Right hindlimb (tissue), 1 donor: ENCODE results near the gene CES2.
"Not testable (repeated sequence)": the region's sequence is repeated elsewhere in the genome, so short reads cannot be mapped to it uniquely, and the experiment has no call there.

Source experiments
- DNase-seq: peaks from one replicate; pipeline ENCODE4 v3.0.0-alpha.2; 2018

CES2 gene, protein sequence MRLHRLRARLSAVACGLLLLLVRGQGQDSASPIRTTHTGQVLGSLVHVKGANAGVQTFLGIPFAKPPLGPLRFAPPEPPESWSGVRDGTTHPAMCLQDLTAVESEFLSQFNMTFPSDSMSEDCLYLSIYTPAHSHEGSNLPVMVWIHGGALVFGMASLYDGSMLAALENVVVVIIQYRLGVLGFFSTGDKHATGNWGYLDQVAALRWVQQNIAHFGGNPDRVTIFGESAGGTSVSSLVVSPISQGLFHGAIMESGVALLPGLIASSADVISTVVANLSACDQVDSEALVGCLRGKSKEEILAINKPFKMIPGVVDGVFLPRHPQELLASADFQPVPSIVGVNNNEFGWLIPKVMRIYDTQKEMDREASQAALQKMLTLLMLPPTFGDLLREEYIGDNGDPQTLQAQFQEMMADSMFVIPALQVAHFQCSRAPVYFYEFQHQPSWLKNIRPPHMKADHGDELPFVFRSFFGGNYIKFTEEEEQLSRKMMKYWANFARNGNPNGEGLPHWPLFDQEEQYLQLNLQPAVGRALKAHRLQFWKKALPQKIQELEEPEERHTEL

DNA sequence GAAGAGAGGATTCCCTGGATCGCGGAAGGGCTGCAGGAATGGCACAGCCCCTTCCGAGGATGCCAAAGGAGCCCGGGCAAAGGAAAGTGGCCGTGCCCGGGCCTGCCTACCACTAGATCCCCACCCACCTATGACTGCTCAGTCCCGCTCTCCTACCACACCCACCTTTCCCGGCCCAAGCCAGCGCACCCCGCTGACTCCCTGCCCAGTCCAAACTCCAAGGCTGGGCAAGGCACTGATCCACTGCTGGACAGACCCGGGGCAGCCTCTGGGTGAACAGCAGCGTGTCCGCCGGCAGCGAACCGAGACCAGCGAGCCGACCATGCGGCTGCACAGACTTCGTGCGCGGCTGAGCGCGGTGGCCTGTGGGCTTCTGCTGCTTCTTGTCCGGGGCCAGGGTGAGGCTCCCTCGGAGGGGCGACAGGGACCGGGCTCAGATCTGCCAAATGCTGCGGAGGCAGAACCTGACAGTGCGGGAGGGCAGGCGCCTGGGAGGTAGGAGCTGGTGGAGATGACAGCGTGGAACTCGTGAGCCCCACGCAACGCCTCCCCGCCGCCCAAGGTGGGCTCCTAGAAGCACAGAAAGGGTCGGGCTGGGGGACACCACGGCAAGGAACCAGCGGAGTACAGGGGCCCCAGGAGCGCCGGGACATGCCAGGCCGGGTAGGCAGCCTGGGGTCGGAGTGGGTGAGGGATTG, at the start of gene CES2:
Gene CES2, plus strand, starts transcription at position 203 of the 698 bp plus-strand sequence. Its CDS starts 120 bp downstream, at position 323.
- no peak for DNase-seq

DNA sequence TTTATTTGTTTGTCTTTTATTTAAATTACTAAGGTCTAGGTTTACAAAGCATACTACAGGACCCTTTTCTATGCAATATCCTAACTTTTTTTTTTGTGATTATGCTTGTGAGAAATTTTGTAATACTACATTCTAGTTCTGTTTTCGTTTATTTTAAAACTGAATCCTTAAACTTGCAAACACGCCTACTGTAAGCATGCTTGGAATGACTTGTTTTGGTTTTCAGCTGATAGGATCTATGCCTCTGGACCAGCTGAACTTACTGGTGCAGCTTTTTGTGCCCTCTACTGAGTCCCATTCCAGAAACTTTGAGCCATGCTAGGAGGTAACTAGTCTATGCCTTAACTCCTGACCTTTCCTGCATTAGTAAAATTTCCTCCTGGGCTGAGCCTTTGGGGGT, 49.0 kb upstream of the CES2 start:
- DNase-seq = no peak

DNA sequence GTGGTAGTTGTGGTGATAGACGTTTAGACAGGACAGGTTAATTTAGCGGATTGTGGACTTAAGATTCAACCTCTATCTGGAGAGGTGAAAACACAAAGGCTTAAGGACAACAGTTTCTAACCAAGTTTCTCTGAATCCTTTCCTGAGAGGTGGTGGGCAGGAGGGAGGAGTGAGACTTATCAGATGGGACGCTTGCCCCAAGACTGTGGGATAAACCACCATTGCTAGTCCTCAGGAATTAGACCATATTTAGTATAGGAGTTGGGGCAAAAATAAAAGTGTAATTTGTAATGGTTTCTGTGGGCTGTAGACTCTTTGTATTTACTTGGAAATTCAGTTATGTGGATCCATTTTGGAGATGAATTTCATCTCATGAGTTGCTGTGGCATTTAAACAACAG, 48.4 kb upstream of the CES2 start:
- no peak for DNase-seq

DNA sequence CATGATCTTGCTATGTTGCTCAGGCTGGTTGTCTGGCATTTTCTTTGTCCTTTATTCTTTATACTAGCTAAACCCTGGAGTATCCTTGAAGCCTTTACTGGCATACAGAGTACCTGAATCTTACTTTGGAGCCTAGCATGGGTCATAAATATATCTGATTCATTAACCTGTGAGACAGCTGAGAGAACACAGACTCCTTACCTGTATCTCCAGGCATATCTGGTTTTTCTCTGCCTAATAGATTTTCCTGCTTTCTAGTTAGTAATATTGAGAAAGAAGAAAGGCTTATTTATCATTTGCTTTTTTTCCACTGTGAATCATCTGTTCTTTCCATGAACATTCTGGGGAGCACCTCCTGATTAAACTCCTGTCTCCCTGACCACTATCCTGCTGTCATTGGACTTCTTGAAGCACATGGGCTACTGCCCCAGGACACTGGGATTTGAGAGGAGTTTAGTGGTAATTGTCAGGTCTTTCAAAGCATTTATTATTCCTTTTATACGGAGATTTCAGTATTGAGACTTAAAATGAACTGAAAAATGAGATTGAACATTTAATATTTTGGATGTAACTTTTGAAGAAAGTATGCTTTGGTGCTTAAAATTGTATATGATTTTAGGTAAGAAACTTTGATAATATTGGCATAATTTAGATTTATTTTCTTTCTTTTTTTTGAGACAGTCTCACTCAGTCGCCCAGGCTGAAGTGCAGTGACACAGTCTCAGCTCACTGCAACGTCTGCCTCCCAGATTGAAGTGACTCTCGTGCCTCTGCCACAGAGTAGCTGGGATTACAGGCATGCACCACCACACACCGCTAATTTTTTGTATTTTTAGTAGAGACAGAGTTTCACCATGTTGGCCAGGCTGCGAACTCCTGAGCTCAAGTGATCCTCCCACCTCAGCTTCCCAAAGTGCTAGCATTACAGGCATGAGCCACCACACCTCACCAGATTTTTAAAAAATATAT, 46.4 kb upstream of the CES2 start:
- DNase-seq = peak; percentile 6

DNA sequence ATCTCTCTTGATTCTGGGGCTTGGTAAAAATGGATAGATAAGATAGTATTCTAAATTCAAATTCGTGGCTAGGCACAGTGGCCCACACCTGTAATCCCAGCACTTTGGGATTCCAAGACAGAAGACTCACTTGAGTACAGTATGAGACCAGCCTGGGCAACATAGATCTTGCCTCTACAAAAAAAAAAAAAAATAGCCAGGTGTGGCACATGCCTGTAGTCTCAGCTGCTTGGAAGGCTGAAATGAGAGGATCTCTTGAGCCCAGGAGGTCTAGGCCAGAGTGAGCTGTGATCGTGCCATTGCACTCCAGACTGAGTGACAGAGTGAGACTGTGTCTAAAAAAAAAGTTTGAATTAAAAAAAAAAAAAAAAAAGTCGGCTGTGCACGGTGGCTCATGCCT, 45.7 kb upstream of the CES2 start:
- DNase-seq = no peak

DNA sequence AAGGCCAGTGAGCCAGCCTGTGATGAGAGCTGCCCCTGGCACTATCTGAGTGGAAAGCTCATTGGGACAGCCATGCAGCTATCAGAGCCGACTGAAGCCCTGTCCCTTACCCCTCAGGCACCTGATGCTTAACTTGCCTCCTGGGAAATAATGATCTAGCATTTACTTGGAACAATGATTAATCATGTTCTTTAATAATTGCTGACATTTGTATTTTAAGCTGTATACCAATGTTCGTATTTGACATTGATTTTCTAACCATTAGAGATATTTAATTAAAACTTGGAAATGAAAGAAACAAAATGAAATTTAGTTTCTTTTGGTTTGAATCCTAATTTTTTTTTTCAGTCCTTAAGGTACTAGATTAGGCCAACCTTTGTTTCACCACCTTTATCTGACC, 44.5 kb upstream of the CES2 start:
- no peak for DNase-seq

DNA sequence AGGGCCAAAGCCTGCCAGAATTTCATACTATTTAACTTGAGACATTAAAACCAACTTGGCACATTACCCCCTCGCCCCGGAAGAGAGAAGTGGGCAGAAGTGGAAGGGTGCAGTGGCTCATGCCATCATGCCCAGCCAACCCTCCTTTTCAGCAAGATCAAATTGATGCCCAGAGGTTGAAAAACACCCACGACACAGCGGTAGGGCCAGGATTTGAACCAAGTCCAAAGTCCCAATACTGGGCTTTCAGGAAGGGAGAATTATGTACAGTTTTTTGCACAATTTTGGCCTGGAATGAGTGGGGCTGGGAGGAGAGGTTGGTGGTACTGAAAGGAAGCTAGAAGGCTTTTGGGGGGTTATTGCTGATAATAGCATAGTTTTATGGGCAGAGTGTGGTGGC, 44.0 kb upstream of the CES2 start:
- no peak for DNase-seq

DNA sequence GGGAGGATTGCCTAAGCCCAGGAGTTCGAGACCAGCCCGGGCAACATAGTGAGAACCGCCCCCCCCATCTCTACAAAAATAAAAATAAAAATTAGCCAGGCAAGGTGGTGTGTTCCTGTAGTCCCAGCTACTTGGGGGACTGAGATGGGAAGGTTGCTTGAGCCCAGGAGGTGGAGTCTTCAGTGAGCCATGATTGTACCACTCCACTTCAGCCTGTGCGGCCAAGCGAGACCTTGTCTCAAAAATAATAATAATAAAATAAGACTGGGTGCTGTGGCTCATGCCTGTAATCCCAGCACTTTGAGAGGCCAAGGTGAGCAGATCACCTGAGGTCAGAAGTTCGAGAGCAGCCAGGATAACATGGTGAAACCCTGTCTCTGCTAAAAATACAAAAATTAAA, 43.5 kb upstream of the CES2 start:
- no peak for DNase-seq

DNA sequence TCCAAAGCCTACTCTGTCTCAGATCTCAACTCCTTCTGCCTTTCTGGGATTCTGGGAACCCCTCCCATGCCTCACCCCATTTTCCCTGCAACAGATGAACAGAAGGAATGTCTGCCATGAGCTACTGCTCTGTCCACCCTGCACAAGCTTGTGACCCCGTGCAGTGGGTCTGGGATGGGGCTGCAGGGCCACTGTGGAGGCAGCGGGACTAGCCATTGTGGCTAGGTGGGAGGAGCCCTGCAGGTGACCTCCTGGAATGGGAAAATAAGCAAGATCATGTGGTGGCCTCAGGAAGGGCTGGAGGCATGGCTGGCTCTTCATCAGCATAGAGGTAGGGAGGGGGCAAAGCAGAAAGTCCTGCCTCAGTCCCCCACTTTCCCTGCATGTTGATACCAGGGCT, 41.3 kb upstream of the CES2 start:
- DNase-seq = no peak

DNA sequence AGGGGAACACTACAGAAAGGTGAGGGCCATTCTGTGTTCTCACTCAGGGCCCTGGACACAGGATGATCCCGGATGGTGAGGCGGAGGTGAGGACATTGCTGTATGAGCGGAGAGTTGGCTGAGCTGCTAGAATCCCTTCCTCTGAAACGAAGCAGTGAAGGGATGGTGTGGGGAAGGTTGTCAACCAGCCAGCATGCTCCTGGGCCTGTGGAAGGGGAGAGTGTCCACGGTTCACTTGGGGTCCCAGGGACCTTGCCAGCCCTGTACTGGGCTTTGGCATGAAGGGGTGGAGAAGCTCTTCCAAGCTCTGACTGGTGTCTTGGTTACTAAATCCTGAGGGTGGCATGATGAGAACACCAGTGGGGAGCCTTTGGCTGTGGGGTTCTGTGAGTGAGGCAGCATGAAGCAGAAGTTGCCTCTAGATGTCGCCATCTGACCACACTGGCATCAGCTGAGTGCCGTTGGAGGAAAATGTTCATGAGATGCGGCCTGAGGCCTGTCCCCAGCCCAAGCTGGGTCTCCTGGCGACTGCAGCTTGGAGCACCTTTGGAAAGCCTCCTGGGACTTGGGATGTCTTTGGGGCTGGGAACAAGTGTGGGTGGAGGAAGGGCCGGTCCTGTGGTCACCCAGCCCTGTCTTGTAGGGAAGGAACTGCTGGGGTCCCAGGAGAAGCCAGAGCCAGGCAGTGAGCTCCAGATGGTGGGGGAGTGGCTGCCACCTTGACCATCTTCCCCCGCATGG, 40.2 kb upstream of the CES2 start:
- peak; percentile 68 for DNase-seq

DNA sequence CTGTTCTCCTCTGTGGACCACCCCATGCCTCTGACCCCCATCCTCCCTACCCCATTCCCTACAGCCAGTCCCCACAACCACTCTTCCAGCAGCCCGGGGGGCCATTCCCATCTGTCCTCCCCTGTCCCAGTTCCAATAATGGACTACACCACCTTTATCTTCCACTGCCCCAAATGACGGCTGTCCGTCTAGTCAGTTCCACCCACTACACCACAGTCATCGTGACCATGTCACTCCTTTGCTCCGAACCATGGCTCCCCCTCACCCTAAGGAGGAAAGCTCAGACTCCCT, 39.7 kb upstream of the CES2 start:
- DNase-seq = no peak

DNA sequence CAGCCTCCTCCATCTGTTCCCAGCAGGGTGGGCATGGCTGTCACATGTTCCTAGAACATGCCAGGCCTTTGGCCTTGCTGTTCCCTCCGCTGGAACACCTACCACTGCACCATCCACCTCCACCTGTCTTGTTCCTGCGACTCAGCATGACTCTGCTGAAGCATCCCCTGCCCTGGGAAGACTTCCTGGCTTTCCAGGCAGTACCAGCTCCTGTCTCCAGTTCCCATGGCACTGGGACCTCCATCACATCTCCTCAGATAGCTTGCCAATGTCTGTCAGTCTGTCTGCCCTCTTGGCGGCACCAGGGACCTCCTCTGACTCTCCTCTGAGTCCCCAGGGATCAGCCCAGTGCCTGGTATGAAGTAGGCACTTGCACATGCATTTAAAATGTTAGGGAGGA, 39.3 kb upstream of the CES2 start:
- DNase-seq = no peak

DNA sequence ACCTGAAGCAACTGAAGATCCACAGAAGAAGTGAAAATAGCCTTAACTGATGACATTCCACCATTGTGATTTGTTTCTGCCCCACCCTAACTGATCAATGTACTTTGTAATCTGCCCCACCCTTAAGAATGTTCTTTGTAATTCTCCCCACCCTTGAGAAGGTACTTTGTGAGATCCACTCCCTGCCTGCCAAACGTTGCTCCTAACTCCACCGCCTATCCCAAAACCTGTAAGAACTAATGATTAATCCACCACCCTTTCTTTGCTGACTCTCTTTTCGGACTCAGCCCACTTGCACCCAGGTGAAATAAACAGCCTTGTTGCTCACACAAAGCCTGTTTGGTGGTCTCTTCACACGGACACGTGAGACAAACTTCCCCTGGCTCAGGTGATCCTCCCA, 38.6 kb upstream of the CES2 start:
- DNase-seq = not testable (repeated sequence)

DNA sequence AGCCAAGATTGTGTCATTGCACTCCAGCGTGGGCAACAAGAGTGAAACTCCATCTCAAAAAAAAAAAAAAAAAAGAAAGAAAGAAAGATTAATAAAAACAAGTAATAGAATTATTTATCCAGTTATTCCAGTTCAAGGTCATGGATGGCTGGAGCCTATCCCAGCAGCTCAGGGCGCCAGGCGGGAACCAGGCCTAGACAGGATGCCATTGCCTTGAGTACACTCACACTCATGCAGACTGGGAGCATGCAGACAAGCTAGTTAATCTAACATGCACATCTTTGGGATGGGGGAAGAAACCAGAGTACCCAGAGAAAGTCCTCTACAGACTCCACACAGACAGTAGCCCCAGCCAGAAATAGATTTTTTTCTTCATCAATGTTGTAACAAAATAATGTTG, 37.1 kb upstream of the CES2 start:
- DNase-seq = no peak

DNA sequence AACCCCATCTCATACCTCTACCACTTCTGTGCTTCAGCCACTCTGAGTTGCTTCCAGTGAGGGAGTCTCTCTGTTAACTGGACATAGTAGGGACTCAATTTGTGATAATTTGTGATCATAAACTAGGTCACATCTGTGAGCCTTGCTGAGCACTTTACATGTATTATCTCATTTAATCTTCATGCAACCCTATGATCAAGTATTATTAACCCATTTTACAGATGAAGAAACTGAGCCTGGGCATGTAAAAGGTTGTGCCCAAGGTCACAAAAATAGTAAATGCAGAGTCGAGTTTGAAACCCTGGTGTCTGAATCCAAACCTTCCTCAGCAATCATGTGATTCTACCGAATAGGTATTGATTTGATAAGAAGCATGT, 36.4 kb upstream of the CES2 start:
- no peak for DNase-seq

DNA sequence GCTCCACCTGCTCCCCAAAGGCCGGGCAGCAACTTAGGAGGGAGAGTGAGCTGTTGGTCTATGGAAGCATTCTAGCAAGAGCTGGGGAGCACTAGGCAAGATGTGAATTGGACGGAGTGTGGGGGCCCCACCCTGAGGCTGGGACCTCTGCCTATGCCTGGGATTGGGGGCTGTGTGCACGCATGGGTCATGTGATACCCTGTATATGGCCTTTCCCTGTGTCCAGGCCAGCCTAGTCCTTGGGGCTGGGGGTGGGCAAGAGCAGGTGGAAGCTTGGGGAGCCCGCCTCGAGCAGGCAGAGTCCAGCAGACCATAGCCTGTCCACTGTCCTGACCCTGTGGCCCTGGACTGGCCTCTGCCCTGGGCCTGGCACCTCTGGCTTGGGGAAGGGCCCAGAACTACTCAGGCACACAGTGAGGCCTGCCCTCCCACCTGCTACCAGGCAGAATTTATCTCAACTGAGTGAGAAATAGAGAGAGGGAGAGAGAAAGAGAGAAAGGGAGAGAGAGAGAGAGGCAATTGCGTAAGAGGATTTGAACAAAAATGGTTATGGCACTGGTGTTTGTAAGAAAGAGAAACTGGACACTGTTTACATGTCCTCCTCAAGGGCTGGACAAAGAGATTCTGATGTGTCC, 35.9 kb upstream of the CES2 start:
- DNase-seq = no peak

DNA sequence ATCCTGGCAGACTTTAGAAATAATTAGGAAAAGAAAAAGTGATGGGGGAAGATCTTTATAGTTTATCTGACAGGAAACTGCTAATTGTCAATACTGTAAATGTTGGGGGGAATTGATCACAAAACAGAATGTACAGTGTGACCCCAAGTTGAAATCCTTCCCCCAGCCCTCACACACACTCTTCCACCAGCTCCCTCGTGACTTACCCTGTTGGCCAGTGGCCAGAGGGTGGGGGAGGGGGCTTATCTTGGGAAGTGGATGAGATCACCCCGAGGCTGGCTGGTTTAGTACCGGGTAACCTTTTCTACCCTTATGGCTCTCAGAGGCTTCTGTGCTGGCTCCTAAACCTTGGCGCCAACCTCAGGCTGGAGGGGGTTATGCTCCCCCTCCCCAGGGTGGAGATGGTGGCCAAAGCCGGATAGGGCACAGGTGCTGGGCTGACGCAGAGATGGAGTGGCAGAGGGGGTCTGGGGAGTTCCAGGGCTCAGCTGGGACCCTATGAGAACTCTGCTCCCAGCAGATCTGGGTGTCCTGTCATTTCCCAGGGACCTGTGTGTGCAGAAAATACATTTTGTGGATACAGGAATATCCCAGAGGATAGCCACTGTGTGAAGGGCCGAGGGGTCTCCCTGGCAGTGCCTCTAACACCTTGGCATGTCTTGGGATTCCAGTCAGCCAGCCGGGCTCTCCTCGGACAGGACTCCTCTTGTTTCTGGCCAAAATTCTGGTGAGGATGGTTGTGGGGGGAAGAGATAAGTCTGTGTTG, 35.2 kb upstream of the CES2 start:
- peak; percentile 55 for DNase-seq

DNA sequence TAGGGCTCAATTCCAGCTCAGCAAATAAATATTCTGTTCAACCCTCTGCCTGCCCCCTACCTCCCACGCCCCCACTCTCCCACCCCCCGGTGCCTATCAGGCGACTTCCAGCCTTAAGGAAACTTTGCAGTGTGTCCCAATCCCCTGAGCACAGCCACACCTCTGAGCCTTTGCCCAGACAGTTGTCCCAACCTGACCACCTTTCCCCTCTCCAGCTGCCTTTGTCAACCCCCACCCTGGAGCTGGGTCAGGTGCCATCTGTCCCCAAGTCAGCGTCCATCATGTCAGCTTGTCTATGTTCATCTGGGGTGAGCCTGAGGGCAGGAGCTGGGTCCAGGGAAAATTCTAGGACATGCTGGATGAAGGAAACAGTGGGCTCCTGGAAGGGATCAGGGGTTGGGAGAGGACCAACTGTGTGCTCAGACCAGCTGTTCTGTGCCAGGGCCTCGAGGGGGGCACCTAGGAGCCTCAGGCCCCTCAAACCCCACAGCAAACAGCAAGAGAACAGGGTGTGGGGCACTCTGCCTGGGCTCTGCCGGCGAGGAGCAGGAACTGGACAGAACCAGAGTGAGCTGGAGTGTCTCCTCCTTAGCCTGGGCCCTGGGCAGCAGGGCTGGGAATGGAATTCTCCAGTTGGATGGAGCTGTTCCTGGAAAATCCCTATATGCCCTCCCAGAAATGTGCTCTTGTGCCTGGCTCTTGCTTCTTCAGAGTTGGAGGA, 34.4 kb upstream of the CES2 start:
- DNase-seq = no peak

DNA sequence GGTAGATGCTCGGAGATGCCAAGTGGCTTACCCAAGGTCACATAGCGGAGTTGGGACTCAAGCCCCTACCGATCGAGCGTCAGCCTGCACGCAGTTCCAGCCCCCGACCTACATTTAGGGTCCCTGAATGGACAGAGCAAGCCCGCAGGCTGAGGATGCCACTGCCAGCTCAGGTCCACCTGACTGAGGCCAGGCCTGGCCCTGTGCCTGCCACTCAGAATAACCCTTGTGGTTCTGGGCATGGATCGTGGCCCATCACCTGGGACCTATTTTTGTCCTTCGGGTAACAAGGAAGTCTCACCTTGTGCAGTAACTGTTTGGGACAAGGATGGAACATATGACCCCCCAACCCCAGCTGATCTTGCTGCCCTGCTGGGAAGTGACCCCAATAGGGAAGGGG, 33.7 kb upstream of the CES2 start:
- DNase-seq = no peak
